Stimulated activated CD4-positive, alpha-beta T cell treated with anti-CD3 and anti-CD28 coated beads, TNF-alpha, amount 100 ng/mL, for 48 hours (primary cell): ENCODE data around the gene ITPKB.

Experiments
- DNase-seq, 3 donors: peaks; one replicate each; pipeline ENCODE4 v3.0.0-alpha.2; 2020; ENCODE audit warnings: low read depth in 3 of 3

ITPKB gene

GRCh38 chr1:226637147-226637935, 101.7 kb downstream of the ITPKB start:
- DNase-seq: no peak

- DNase-seq: no peak
Observed at GRCh38 chr1:226636847-226637096, 102.3 kb downstream of the ITPKB start.

- peak in 1 of 3 donors; percentile 50 for DNase-seq
Observed at GRCh38 chr1:226635456-226635941, 103.6 kb downstream of the ITPKB start.

DNA sequence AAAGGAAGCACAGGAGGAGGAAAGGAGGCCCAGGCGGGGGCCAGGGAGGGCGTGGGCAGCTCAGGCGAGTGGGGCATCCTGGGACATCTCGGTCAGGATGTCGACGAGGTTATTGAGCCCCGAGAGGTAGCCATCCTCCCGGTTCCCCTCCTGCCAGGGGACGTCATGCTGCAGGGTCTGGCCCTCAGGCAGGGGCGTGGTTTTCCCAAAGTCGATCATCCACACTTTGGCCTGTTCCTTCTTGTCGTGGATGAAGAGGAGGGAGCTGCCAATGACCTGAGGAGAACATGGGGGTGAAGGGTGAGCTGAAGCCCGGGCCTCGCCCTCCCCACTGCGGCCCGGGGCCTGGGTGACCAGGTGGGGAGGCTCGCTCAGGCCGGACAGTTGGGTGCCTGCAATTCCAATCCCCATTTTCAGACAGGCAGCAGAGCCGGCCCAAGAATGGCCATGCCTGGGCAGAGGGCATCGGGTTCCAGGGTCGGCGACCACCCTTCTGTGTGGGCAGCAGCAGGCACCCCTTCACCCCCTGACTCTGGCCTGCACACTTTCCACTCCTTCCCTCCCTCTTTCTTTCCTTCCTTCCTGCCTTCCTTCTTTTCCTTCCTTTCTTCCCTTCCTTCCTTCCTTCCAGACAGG, 104.4 kb downstream of the ITPKB start:
- no peak for DNase-seq

DNA sequence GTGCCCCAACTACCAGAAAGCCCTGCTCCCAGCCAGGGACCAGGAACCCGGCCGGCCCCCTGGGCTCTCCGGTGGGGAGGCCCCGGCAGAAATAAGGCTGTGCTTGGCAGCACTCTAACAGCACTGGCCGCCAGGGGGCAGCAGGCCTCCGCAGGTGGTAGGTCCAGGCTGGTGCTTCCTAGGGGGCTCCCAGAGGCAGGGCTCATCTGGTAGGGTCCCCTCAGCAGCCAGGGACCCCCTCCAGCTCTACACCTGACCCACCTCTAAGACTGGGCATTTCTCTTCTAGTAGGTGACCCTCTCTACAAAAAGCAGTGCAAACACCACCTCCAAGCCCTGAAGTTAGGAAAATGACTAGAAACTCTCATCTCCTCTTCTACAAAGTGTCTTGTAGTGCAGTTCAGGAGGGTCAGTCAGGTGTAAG, 104.9 kb downstream of the ITPKB start:
- DNase-seq: peak; percentile 58 to 77 (median 68)

GRCh38 chr1:226633541-226634165, 105.4 kb downstream of the ITPKB start:
- no peak for DNase-seq

DNA sequence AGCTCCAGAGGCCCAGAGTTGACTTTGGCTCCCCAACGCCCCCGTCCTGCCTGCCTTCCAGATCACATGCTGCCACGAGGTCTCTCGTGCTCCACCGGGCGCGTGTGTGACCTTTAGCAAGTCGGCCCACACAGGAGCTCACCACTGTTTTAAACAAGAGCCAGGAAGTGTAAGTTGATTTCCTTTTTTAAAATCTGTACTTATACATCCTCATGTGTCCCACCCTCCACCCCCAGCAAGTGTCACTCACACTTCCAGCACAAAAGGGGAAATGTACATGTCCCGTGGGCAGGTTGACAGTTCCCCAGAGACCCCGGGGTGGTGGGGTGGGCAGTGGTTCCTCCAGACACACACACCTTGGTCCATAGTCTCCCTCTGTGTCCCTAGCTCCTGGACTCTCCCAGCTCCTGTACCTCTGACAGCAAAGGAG, 106.1 kb downstream of the ITPKB start:
- no peak for DNase-seq

GRCh38 chr1:226632169-226632879, 106.8 kb downstream of the ITPKB start:
- DNase-seq: no peak

GRCh38 chr1:226631229-226632000, 107.7 kb downstream of the ITPKB start:
- DNase-seq: no peak

DNA sequence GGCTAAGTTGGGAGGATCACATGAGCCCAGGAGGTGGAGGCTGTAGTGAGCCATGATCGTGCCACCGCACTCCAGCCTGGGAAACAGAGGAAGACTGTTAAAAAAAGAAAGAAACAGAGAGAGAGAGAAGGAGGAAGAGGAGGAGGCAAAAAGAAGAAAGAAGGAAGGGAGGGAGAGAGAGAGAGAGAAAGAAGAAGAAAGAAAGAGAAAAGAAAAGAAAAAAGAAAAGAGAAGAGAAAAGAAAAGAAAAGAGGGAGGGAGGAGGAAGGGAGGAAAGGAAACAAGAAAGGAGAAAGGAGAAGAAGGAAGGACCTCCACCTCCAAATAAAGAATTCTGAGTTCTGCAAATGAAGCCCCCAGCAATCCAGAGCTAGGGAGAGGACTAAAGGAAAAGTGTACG, 108.5 kb downstream of the ITPKB start:
- no peak for DNase-seq

DNA sequence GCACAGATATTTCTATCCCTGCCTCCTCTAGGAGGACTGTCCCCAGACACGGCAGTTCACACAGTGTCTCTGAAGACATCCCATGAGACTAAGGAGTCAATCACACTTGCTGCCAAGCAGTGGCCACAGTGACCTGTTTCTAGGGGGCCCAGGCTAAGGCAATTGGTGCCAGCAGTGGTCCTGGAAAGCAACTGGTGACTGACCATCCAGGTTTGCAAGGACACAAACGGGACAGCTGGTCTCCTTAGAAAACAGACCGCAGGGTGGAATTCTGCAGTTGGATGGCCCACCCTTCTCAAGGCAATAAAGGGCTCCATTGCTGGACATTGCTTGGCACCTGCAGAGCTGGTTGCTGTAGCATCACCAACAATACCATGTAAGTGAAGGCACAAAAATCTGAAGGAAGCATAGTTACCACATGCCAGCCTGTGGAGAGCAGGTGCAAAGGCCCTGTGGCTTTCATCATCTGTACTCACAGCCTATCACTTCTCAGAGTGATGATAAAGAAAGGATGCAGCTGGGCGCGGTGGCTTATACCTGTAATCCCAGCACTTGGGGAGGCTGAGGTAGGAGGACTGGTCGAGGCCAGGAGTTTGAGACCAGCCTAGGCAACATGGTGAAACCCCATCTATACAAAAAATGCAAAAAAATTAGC, 109.1 kb downstream of the ITPKB start:
- DNase-seq: no peak

DNA sequence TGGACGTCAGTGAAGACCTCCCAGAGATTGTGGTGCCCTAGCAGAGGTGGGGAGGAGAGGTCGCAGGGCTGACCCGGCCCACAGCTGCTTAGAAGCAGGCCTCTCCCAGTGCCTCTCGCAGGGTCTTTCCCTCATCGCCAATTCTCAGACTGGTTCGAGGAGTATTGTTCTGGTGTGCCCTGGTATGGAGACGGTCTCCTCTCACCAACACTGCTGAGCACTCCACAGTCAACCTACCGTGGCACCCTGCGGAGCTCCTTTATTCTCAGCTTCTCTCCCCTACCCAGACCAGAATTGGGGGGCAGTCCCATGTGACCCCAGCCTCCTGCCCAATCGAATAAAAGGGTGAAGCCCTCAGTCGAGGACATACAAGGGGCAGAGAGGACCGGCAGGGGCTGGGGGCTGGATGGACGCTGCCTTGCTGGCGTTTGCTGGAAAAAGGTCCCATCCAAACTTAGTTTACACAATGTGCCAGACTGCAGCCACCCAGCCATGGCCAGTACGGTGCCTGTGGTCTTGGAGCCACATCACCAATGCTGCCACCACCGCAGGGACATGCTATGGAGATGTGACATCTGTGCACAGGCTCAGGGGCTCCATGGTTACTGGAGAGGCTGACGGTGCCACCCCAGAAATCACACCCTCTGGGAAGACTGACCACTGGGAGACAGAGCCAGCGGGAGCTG, 109.7 kb downstream of the ITPKB start:
- DNase-seq: no peak

- DNase-seq: no peak
Observed at GRCh38 chr1:226628612-226629155, 110.4 kb downstream of the ITPKB start.

GRCh38 chr1:226627924-226628611, 111.0 kb downstream of the ITPKB start:
- DNase-seq: no peak

DNA sequence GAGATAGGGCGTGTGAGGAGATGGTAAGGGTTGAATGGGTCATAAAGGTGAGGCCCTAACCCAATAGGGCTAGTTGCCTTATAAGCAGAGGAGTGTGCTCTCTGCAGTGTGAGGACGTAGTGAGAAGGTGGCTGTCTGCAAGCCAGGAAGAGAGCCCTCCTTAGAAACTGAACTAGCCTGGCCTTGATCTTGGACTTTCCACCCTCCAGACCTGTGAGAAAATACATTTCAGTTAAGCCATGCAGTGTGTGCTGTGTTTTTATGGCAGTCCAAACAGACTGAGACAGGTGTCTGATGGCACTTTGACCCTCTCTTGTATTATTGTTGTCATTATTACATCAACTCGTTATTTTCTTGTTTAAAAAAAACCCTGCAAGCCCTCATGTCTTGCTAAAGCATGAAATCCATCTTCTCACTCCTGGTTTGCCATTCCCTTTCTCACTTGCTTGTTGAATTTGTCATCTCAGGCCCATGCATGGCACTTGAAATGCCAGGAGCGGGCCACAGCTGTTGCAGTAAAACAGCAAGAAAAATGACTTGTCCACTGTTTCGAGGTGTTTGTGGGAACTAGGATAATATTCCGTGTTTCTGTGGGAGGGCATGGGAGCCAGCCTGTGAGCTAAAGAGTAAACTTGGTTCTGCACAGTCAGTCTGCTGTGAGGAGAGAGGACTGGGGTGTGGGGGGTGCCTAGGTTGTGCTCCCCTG, 111.9 kb downstream of the ITPKB start:
- DNase-seq: no peak

DNA sequence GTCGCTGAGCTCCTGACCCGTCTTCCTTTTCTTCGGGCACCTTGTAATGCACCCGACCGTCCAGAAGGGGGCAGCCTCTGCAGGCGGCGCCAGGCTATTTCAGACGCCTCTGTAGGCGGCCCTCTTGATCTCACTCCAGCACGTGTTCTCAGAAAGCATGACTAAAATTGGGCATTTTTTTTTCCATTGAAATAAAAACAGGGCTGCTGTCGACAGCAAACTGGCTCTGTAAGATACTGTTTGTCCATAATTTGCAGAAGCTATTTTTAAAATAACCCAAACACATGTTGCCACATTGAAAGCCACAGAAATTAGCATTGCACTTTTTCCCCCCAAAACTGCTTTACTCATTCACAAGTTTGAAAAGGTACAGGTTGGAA, 112.5 kb downstream of the ITPKB start:
- peak; percentile 70 to 79 (median 76) for DNase-seq

- DNase-seq: no peak
Observed at GRCh38 chr1:226625832-226626576, 113.1 kb downstream of the ITPKB start.

DNA sequence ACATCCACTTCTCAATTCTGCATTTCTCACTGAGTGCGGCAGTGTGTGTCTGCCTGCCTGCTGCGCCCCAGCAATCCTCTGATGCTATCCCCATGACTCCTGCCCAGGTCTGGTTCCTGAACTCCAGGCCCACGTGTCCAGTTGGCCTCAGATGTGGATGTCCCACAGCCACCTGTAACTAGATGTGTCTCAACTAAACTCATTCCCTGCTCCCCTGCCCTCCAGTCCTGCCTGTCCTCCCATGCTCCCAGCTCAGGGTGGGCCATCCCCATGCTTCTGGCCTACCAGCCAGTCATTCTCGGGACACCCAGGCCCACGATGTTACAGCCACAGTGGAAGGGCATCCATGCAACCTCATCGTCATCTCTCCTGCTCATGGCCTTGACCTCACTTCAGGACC, 113.8 kb downstream of the ITPKB start:
- DNase-seq: no peak
